Loucy (cell line): ENCODE measurements around the gene RBM25.

Experiments
- H2AFZ ChIP-seq: fragments of 200-600 bp; sonication (generic); 2 replicates; pipeline ENCODE4 v1.6.0; 2016; ENCODE audit warnings: antibody characterized with exemption, mild to moderate bottlenecking, low read length, moderate library complexity
- H3F3A ChIP-seq: fragments of 200-600 bp; 2 replicates; pipeline ENCODE4 v1.6.0; 2016; ENCODE audit warnings: antibody characterized with exemption, low read depth, mild to moderate bottlenecking
- H3K27me3 ChIP-seq: fragments of 200-600 bp; sonication (generic); 2 replicates; pipeline ENCODE4 v1.6.1; 2014; ENCODE audit warnings: low read length, mild to moderate bottlenecking; ENCODE audit not compliant: insufficient read depth, poor library complexity, severe bottlenecking
- H3K36me3 ChIP-seq: fragments of 200-600 bp; sonication (generic); 2 replicates; pipeline ENCODE4 v1.6.1; 2016; ENCODE audit warnings: low read length; ENCODE audit not compliant: insufficient read depth
- H3K4me1 ChIP-seq: fragments of 200-600 bp; sonication (generic); 2 replicates; pipeline ENCODE4 v1.5.1; 2014; ENCODE audit warnings: low read length, mild to moderate bottlenecking; ENCODE audit not compliant: insufficient read depth, poor library complexity, severe bottlenecking
- H3K4me2 ChIP-seq: fragments of 200-600 bp; sonication (generic); 2 replicates; pipeline ENCODE4 v1.6.0; 2014; ENCODE audit warnings: antibody characterized with exemption, low read length, low read depth, mild to moderate bottlenecking; ENCODE audit not compliant: poor library complexity, severe bottlenecking
- H3K4me3 ChIP-seq: fragments of 200-600 bp; sonication (generic); 2 replicates; pipeline ENCODE4 v1.5.1; 2014; ENCODE audit warnings: low read length, mild to moderate bottlenecking, mixed read lengths; ENCODE audit not compliant: poor library complexity, severe bottlenecking
- H3K79me2 ChIP-seq: fragments of 200-600 bp; sonication (generic); 2 replicates; pipeline ENCODE4 v1.6.1; 2014; ENCODE audit warnings: low read length; ENCODE audit not compliant: insufficient read depth
- H3K9ac ChIP-seq: fragments of 200-600 bp; sonication (generic); 2 replicates; pipeline ENCODE4 v1.6.0; 2014; ENCODE audit warnings: mild to moderate bottlenecking, low read depth, low read length, moderate library complexity; ENCODE audit not compliant: poor library complexity, severe bottlenecking
- H3K9me2 ChIP-seq: fragments of 200-600 bp; sonication (generic); replicated peaks from 2 replicates; pipeline ENCODE4 v1.6.1; 2016; ENCODE audit warnings: low read depth, low read length, mixed read lengths
- H3K9me3 ChIP-seq: fragments of 200-600 bp; sonication (generic); 2 replicates; pipeline ENCODE4 v1.6.1; 2014; ENCODE audit warnings: mild to moderate bottlenecking, antibody characterized with exemption, low read length, low read depth; ENCODE audit not compliant: insufficient read depth
- H4K20me1 ChIP-seq: fragments of 200-600 bp; sonication (generic); 2 replicates; pipeline ENCODE4 v1.6.0; 2014; ENCODE audit warnings: antibody characterized with exemption, low read length, mild to moderate bottlenecking; ENCODE audit not compliant: insufficient read depth, poor library complexity, severe bottlenecking
- CTCF ChIP-seq: fragments of 200-600 bp; sonication (generic); conservative IDR thresholded peaks from 2 replicates; pipeline ENCODE4 v1.5.1; 2014; ENCODE audit warnings: mild to moderate bottlenecking, antibody characterized with exemption, low read length
- EZH2phosphoT487 ChIP-seq: fragments of 200-600 bp; IDR thresholded peaks from 2 replicates; pipeline ENCODE4 v1.6.1; 2018; ENCODE audit warnings: antibody characterized with exemption, mild to moderate bottlenecking, moderate library complexity, borderline replicate concordance

Gene RBM25

GRCh38 chr14:73162251-73162650 is 103.9 kb downstream of the RBM25 start:
- H3K9ac ChIP-seq, result no peak overlapping the region
- H3F3A ChIP-seq, result no peaks in the 10 kb centered on the region
- no peaks in the 10 kb centered on the region for H4K20me1 ChIP-seq
- TF ChIP-seq EZH2phosphoT487 (no peak), CTCF (no peak)
- no peak overlapping the region for H3K4me2 ChIP-seq
- H3K4me1 ChIP-seq, result no peaks in the 10 kb centered on the region
- H3K79me2 ChIP-seq, result no peaks in the 10 kb centered on the region
- no peak overlapping the region for H2AFZ ChIP-seq
- H3K9me2 ChIP-seq, result no peaks in the 10 kb centered on the region
- H3K9me3 ChIP-seq, result no peaks in the 10 kb centered on the region
- H3K36me3 ChIP-seq, result peaks cover 40% of the 10 kb centered on the region; the same call in 1 of the 2 replicates
- H3K27me3 ChIP-seq, result no peaks in the 10 kb centered on the region
- H3K4me3 ChIP-seq, result no peak overlapping the region

- Histone ChIP-seq H3K4me2 (no peak overlapping the region), H3K4me3 (no peak overlapping the region), H3K36me3 (peaks cover 44% of the 10 kb centered on the region; the same call in 1 of the 2 replicates), H3K79me2 (no peaks in the 10 kb centered on the region), H4K20me1 (no peaks in the 10 kb centered on the region), H3K9ac (no peak overlapping the region), H2AFZ (no peak overlapping the region), H3K9me2 (no peaks in the 10 kb centered on the region), H3K27me3 (no peaks in the 10 kb centered on the region), H3K9me3 (no peaks in the 10 kb centered on the region), H3K4me1 (peaks cover 9% of the 10 kb centered on the region), H3F3A (no peaks in the 10 kb centered on the region)
- no peak for TF ChIP-seq EZH2phosphoT487
- TF ChIP-seq CTCF, result no peak
Measured at GRCh38 chr14:73166399-73166798, 108.1 kb downstream of the RBM25 start.

GRCh38 chr14:73167727-73168126 is 109.4 kb downstream of the RBM25 start:
- no peak overlapping the region for H3K4me2 ChIP-seq
- H3K9me2 ChIP-seq, result no peaks in the 10 kb centered on the region
- H3F3A ChIP-seq, result no peaks in the 10 kb centered on the region
- H3K36me3 ChIP-seq, result peaks cover 54% of the 10 kb centered on the region; the same call in 1 of the 2 replicates
- no peak overlapping the region for H3K4me3 ChIP-seq
- H3K4me1 ChIP-seq, result peaks cover 9% of the 10 kb centered on the region
- no peak overlapping the region for H3K9ac ChIP-seq
- no peaks in the 10 kb centered on the region for H3K79me2 ChIP-seq
- H4K20me1 ChIP-seq, result no peaks in the 10 kb centered on the region
- no peaks in the 10 kb centered on the region for H3K9me3 ChIP-seq
- TF ChIP-seq CTCF (no peak), EZH2phosphoT487 (no peak)
- no peaks in the 10 kb centered on the region for H3K27me3 ChIP-seq
- no peak overlapping the region for H2AFZ ChIP-seq
